Osteocyte (in vitro differentiated cells): ENCODE measurements around the gene SLC39A12. TPM values are rescaled to one million over a fixed set of nuclear protein-coding genes. Genes with fewer than 3 reads are reported as not detected.

ENCODE experiments used
- DNase-seq: peaks from one replicate; pipeline ENCODE4 v3.0.0; 2021; ENCODE audit warnings: mixed read lengths; ENCODE audit not compliant: unreplicated experiment; ENCODE audit errors: extremely low spot score
- H3K27ac Mint-ChIP-seq: one replicate; pipeline ENCODE4 v1.8.0; 2021; ENCODE audit warnings: mild to moderate bottlenecking, mixed read lengths; ENCODE audit not compliant: unreplicated experiment
- H3K27me3 Mint-ChIP-seq: one replicate; pipeline ENCODE4 v1.8.0; 2021; ENCODE audit warnings: mixed read lengths; ENCODE audit not compliant: unreplicated experiment
- H3K36me3 Mint-ChIP-seq: one replicate; pipeline ENCODE4 v1.8.0; 2021; ENCODE audit warnings: mixed read lengths; ENCODE audit not compliant: unreplicated experiment
- H3K4me1 Mint-ChIP-seq: one replicate; pipeline ENCODE4 v1.8.0; 2021; ENCODE audit warnings: mixed read lengths; ENCODE audit not compliant: unreplicated experiment
- H3K4me3 Mint-ChIP-seq: one replicate; pipeline ENCODE4 v1.8.0; 2021; ENCODE audit warnings: mild to moderate bottlenecking, moderate library complexity, mixed read lengths; ENCODE audit not compliant: unreplicated experiment
- H3K9me3 Mint-ChIP-seq: one replicate; pipeline ENCODE4 v1.8.0; 2021; ENCODE audit warnings: mixed read lengths; ENCODE audit not compliant: unreplicated experiment
- CTCF ChIP-seq: fragments of 200-600 bp; sonication (generic); IDR thresholded peaks from 2 replicates; pipeline ENCODE4 v1.5.0; 2021; ENCODE audit warnings: antibody characterized with exemption, mild to moderate bottlenecking, moderate library complexity
- total RNA-seq: library from RNA; stranded (reverse); gene quantifications from 2 replicates; pipeline ENCODE4 v1.2.1, GENCODE V29; 2021

The SLC39A12 gene
- total RNA-seq, 1 donor from 2014 or later = not detected

GRCh38 chr10:17961551-17962422 lies 10.1 kb downstream of the SLC39A12 start:
- H3K4me3 Mint-ChIP-seq = no peak overlapping the region
- TF ChIP-seq CTCF = no peak
- no peak for DNase-seq
- peaks cover 23% of the 10 kb centered on the region for H3K27me3 Mint-ChIP-seq
- H3K36me3 Mint-ChIP-seq = peaks cover 1% of the 10 kb centered on the region
- H3K9me3 Mint-ChIP-seq = peaks cover 8% of the 10 kb centered on the region
- no peak overlapping the region for H3K27ac Mint-ChIP-seq
- H3K4me1 Mint-ChIP-seq = no peaks in the 10 kb centered on the region

DNA sequence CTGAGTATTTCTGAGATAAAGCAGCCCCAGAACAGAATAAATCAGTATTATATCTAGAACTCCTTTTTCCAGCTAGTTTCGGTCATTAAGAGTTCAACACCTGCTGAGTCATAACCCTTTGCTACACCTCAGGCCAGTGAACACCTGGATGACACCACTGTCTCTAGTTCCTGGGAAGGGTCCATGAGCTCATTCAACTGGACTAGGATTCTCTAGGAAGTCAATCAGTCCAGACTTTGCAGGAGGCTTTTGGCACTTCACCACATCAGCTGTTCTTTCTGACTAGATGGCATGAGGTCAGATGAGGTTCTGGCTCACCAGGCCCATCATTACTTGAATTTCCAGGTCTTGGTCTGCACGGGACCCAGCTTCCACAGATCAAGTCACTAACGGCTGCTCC lies 11.7 kb downstream of the SLC39A12 start:
- peaks cover 1% of the 10 kb centered on the region for H3K36me3 Mint-ChIP-seq
- TF ChIP-seq CTCF = no peak
- H3K4me3 Mint-ChIP-seq = no peak overlapping the region
- no peak for DNase-seq
- H3K27ac Mint-ChIP-seq = no peak overlapping the region
- H3K9me3 Mint-ChIP-seq = peaks cover 8% of the 10 kb centered on the region
- H3K4me1 Mint-ChIP-seq = no peaks in the 10 kb centered on the region
- H3K27me3 Mint-ChIP-seq = peaks cover 21% of the 10 kb centered on the region

GRCh38 chr10:17965649-17966235 lies 14.0 kb downstream of the SLC39A12 start:
- no peaks in the 10 kb centered on the region for H3K36me3 Mint-ChIP-seq
- no peaks in the 10 kb centered on the region for H3K4me1 Mint-ChIP-seq
- H3K27ac Mint-ChIP-seq = no peak overlapping the region
- no peak for TF ChIP-seq CTCF
- H3K4me3 Mint-ChIP-seq = no peak overlapping the region
- DNase-seq = no peak
- peaks cover 19% of the 10 kb centered on the region for H3K27me3 Mint-ChIP-seq
- H3K9me3 Mint-ChIP-seq = peaks cover 18% of the 10 kb centered on the region

DNA sequence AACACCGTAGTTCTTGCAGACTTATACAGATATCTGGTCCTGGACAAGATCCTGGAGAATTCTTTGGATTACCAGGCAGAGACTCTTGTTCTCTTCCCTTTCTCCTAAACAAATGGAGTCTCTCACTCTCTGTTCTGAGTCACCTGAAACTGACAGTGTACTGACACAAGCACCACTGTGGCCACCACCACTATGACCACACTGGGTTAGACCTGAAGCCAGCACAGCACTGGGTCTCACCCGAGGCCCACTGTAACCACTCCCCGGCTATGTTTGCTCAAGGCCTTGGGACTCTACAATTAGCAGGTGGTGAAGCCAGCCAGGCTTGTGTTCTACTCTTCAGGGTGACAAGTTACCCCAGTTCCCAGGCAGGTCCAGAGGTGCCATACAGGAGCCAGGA lies 22.8 kb downstream of the SLC39A12 start:
- Mint-ChIP-seq H3K36me3 (no peaks in the 10 kb centered on the region), H3K27me3 (peaks cover 15% of the 10 kb centered on the region), H3K4me3 (no peak overlapping the region), H3K4me1 (peaks cover 9% of the 10 kb centered on the region), H3K9me3 (peaks cover 27% of the 10 kb centered on the region), H3K27ac (no peak overlapping the region)
- no peak for TF ChIP-seq CTCF
- DNase-seq = no peak

DNA sequence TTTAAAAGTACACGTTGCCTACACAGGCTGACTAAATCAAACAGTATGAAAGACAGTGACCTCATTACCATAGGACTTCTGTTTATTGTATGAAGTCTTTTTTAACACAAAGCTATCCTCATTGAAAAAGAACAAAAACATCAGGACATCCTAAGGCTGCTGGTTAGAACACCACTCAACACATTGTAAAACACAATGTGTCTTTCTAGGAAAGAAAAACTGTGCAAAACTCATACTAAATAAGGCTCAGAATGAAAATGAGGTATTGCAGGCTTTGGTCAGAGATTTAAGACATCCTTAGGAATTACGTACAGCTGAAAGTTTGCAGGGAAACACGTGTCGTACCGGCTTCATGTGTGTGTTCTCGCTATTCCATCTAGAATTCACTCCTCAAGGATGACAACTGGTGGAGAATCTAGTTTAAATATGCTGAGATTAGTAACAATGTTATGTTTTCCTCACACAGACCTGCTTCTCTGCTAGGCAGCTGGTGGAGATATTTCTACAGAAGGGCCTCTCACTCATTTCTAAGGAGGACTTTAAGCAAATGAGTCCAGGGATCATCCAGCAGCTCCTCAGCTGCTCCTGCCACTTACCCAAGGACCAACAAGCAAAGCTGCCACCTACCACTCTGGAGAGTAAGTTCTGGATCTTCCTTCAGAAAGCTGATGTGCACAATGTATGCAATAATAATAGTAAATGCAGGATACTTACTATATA lies 29.3 kb downstream of the SLC39A12 start:
- no peaks in the 10 kb centered on the region for H3K36me3 Mint-ChIP-seq
- no peak overlapping the region for H3K4me3 Mint-ChIP-seq
- no peak for TF ChIP-seq CTCF
- no peak for DNase-seq
- H3K4me1 Mint-ChIP-seq = peaks cover 23% of the 10 kb centered on the region
- H3K9me3 Mint-ChIP-seq = no peaks in the 10 kb centered on the region
- H3K27me3 Mint-ChIP-seq = no peaks in the 10 kb centered on the region
- peak overlapping the region; percentile 35 for H3K27ac Mint-ChIP-seq
